Tongue (tissue), 2 donors: ENCODE results near the gene ATXN1. TPM values are rescaled to one million over a fixed set of nuclear protein-coding genes. Genes with fewer than 3 reads are reported as not detected.
"Not testable (repeated sequence)": the region's sequence is repeated elsewhere in the genome, so short reads cannot be mapped to it uniquely, and the experiment has no call there.

Experiments
- DNase-seq: peaks from one replicate; pipeline ENCODE4 v3.0.0-alpha.2; 2015
- total RNA-seq: library from RNA; depleted of rRNA; stranded (reverse); fragments of >200 nt; gene quantifications from one replicate; pipeline ENCODE4 v1.2.3, GENCODE V29; 2014

The ATXN1 gene
- total RNA-seq, 1 donor from 2014 or later: 52.0 TPM

- DNase-seq: not testable (repeated sequence)
Measured at GRCh38 chr6:16615215-16615614, 146.0 kb downstream of the ATXN1 start.

- DNase-seq: not testable (repeated sequence)
Measured at GRCh38 chr6:16614143-16614542, 147.1 kb downstream of the ATXN1 start.

GRCh38 chr6:16613504-16613903 lies 147.8 kb downstream of the ATXN1 start:
- not testable (repeated sequence) for DNase-seq

GRCh38 chr6:16608444-16608843 lies 152.8 kb downstream of the ATXN1 start:
- no peak for DNase-seq

- no peak for DNase-seq
Measured at GRCh38 chr6:16602035-16602434, 159.2 kb downstream of the ATXN1 start.

- no peak for DNase-seq
Measured at GRCh38 chr6:16600701-16601100, 160.6 kb downstream of the ATXN1 start.

DNA sequence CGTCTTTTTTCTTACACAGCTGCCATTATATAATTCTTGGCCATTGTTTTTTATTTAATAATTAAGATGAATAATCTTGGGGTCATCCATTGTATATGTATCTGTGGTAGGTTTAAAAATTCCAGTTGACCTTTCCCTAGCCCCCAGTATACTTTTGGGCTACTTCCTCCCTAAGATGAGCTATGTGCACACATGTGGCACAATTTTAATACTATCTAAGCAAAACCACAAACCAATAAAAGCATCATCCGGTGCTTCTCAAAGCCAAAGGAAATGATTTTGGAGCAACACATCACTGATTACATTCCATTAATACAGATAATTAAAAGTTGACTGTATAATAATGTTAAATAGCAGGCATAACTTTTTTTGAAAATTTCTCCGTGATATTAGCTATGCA lies 161.2 kb downstream of the ATXN1 start:
- no peak for DNase-seq

DNA sequence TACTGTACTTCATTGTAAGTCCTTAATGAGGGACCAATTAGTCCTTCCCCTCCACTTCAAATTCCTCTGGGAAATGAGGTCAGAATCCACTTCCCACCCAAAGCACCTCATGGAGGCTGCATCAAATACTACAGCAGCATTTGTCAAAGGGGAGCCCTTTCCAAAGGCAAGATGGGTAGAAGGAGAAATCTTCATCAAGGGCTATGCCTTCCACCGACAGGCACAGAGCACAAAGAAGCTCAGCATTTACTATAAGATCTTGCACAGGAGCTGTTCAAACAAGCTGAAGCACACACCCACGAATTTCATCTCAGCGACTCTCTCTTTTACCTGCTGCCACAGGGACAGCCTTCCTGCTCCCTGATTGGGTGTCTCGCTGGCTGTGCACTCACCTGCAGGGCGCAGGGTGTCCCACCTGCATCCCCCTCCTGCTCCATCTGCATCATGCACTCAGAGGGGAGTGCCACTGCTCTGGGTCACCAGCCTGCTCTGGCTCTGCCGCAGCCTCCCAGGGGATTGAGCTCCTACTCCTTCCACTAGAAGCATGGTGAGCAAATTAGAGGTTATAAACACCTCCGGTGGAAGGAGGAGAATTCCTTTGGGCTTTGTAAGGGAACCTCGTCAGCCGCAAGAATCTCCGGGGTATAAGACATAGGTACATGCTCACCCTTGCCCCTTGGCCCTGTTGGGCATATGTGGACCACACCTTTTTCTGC lies 164.5 kb downstream of the ATXN1 start:
- DNase-seq: no peak

GRCh38 chr6:16595514-16596120 lies 165.6 kb downstream of the ATXN1 start:
- no peak for DNase-seq

- no peak for DNase-seq
Measured at GRCh38 chr6:16594849-16595248, 166.4 kb downstream of the ATXN1 start.

- no peak for DNase-seq
Measured at GRCh38 chr6:16592223-16592911, 168.9 kb downstream of the ATXN1 start.

- no peak for DNase-seq
Measured at GRCh38 chr6:16591396-16592222, 169.7 kb downstream of the ATXN1 start.

DNA sequence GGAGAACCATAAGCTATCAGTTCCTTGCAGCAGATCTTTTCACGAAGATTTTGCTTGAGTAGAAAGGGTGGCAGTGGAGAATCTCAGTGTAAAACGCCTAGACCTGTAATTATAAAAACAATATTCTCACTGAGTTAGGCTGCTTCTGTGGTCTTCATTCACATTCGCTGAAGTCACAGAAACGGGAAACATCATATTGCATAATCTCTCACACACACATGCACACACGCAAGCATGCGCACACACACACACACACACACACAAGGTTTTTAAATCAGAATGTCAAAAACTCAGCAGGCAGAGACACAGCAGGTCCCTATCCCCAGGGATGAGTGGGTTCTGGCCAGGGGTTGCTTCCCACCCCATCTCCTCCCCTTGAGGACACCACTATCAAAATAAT lies 175.5 kb downstream of the ATXN1 start:
- DNase-seq: no peak

- DNase-seq: no peak
Measured at GRCh38 chr6:16583144-16583762, 178.0 kb downstream of the ATXN1 start.

DNA sequence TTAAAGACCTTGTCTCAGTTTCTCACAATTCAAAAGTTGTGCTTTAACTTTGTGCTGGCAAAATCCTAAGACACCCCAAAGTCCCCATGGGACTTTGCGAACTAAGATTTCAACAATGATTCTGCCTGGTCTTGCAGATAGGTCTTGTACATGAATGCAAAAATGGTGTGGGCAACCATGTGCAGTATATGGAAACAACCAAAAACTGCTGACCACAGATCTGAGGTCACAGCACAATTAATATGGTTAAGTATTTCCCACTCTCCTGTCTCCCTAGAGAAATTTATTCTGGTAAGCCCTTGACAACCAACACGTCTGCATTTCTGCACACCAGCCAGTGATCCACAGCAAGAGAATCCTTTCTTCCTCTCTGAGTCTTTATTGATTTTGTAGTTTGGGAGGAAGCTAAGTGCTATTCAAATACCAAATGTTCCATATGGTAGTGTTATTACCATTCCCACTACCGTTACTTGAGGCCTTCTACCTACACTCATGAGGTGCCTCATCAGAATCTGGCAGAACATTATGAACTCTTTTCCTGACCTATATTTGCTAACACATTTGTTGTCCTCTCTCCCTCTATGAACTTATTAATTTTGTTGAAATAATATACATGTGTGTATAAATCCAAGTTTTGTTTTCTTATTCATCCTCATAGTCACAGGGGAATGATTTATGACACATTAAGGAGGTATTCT lies 178.7 kb downstream of the ATXN1 start:
- DNase-seq: no peak

GRCh38 chr6:16578695-16579285 lies 182.5 kb downstream of the ATXN1 start:
- no peak for DNase-seq

GRCh38 chr6:16576451-16577368 lies 184.6 kb downstream of the ATXN1 start:
- DNase-seq: no peak

DNA sequence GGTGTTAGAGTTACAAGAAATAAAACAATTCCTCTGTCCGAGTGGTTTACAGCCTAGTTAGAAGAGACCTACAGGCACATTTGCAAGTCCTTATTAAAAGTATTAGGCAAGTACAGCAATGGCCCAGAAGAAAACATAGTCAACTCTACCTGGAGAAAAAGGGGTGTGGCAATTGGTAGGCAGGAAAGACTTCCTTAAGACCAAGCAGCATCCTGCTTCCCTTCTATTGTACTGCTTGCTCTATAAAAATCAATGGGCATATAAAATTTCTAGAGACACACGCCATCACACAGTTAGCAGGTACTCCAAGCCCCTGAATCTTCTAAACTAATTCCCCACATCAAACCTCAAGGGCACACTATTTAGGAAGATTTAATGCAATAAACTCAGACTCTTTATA lies 185.6 kb downstream of the ATXN1 start:
- no peak for DNase-seq

DNA sequence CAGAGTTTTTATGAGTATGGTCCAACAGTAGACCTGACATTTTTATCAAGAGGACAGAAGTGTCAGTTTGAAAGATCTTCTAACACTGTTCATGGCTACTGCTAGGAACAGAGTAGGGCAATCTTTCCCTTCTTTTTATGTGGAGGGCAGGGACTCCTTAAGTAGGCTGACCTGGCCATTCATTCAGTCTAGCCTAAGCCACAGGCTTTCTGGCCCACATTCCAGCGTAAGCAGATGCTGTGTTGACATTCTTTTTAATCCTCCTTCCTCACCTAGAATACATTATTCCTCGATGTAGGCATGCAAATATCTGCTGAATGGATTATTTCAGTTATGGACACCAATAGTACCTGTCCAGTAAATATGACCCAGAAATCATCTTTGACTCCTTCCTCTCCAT lies 188.3 kb downstream of the ATXN1 start:
- DNase-seq: no peak

GRCh38 chr6:16572317-16572716 lies 188.9 kb downstream of the ATXN1 start:
- DNase-seq: no peak
